Activated CD8-positive, alpha-beta memory T cell treated with anti-CD3 and anti-CD28 coated beads for 4 hours (primary cell): Measurements from ENCODE around the gene FABP7.

Experiments
- DNase-seq, 2 donors: peaks; one replicate each; pipeline ENCODE4 v3.0.0-alpha.2; 2020; ENCODE audit warnings: low read depth in 2 of 2

The FABP7 gene

DNA sequence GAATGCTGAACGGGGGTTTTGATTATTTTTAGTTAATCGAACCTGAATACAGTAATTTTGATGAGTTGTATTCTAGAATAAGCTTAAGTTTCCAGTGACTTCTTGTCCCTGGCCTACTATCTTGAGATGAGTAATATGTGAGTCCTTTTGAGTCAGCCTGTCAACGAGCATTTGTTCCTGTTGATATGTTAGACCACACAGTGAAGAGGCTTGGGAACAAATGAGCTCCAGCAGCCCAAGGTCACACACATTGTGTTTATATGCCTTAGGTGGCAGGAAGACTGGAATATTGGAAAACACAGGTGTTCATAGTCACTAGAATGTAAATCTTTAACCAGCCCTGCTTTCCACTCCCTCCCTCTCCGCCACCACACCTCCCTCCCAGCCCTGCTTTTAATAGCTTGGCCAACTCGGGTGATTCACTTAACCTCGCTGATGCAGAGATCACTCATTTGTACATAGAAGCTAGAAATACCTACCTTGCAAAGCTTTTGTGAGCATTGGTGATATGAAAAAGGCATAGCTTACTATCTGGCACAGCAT is 18.7 kb downstream of the FABP7 start:
- DNase-seq = no peak

DNA sequence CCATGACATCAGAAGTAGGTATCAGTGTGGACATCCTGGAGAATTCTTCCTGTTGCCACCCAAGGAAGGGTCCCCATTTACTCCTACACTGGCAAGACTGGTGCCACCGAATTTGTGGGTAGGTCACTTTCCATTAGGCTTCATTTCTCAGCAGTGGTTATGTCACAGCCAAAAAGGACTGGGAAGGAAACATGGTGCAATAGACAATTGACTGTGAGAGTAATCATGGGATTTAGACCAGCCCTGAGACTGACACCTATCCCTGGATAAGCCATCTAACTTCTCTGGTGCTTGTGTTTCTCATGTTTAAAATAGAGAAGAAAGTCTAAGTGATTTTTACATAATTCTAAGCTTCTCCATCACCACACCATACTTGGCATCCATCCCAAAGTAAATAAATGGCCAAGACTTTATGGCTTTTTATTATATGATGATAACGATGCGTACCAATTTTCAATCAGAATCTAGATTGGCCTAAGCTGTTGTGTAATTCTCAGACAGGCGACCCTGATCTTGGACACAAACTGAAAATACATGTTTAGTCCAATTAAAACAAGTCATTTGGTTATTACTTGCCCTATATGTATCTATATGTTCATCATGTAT is 19.7 kb downstream of the FABP7 start:
- no peak for DNase-seq

DNA sequence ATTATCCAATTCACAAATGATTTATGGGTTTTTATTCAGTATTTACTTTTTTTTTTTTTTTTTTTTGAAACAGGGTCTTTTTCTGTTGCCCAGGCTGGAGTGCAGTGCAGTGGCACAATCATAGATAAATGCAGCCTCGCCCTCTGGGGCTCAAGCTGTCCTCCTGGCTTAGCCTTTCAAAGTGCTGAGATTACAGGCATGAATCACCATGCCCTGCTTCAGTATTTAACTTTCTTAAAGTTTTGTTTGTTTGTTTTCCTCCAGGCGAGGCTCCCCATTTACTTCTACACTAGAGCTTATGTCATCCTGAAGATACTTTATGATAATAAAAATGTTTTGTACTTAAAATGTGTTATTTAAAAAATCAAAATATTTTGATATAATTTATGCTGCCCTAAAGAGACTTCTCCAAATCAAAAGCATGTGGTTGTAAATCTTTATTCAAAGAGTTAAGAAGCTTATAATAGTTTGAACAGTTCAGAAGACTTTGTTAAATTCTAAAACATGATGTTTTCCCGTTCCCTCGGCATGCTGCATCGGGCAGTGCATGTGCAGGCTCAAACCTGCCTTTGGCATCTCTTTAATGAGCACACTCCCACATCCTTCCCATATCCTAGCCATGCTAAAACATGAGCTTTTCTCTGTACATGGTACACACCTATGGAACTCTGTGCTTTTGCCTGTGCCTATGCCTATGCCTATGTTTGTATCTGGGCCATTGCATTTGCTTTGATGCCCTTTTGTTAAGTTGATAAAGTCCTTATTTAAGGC is 20.6 kb downstream of the FABP7 start:
- DNase-seq = no peak

DNA sequence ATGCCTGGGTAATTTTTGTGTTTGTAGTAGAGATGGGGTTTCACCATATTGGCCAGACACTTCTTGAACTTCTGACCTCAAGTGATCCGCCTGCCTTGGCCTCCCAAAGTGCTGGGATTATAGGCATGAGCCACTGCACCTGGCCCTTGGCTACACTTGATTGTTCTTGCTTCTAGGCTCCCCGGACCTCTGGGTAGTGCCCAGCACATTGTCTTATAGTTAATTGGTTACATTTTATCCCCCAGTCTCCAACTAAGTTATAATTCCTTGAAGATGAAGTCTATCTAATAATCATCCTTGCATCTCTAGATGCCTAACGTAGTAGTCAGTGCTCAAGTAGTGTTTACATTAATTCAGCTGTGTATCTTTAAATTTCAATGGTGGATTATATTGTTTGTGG is 21.4 kb downstream of the FABP7 start:
- DNase-seq = no peak

DNA sequence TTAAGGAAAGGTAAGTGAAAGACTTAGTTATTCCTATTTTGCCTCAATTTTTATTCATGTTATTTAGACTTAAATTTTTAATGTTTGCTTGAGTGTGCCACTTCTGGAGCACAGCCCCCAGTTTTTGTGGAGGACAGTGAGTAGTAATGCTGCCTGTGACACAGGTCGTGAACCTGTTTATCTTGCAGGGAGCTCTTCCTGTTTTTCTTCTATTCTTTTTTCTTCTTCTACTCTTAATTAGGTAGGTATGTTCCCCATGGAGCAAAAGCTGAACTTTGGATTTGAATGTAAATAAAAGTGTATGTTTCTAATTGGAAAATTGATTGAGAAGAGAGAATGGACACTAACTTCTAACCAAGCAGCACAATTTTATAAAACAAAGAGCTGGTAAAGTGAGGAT is 21.9 kb downstream of the FABP7 start:
- DNase-seq = no peak

DNA sequence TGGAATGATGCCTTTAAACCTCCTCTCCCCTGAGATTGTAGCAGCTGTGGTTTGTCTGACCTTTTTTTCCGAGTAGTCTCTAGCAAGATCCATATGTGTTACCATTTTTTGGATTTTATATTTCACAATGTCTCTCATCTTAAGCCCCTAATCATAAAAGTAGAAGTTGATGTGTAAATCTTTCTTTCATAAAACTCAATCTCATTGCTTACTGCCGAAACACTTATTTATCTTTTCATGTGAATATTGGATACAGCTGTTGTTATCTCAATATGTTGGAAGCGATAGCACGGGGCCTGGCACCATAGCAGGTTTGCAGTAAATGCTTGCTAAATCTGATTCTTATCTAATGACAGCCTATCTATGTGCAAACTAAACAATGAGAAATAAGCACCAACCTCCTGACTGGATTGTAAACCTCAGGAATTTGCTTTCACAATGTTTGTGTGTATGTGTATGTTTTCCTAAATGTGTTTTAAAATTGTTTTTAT is 23.7 kb downstream of the FABP7 start:
- DNase-seq = no peak

DNA sequence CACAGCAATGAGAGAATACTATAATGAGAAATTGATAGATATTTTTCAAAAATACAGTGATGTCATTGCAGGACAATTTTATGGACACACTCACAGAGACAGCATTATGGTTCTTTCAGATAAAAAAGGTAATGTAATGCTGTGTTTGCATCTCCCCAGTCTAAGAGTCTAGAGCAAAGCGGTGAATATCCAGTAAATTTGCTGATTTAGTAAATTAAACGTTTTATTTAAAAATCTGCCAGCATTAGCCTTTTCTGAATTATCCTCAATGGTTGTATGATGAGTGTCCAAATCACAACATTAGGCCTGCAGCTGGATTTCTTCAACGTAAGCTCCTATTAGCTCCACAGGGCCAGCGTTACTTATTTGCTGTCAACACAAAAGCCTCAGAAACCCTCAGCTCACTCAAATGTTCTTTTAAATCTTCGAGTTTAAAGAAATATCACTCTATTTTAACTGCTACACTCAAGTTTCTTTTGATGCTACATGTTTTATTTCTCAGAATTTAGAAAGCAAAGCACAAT is 25.5 kb downstream of the FABP7 start:
- no peak for DNase-seq

DNA sequence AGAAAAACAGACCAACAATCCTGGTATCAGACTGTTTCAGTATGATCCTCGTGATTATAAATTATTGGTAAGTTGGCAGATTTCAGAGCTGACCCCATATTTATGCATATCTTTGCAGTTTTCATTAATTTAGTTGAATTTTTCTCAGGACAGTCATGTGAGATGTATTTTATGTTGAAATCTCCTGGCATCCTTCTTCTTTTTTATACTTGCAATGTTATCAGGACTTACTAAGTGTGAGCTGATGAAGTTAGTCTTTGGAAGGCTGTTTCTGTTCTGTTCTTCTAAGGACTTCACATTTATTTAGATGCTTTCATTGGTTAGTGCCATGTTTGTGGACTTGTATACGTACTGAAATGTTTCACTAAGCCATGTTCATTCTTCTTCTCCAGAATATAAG is 26.8 kb downstream of the FABP7 start:
- no peak for DNase-seq

DNA sequence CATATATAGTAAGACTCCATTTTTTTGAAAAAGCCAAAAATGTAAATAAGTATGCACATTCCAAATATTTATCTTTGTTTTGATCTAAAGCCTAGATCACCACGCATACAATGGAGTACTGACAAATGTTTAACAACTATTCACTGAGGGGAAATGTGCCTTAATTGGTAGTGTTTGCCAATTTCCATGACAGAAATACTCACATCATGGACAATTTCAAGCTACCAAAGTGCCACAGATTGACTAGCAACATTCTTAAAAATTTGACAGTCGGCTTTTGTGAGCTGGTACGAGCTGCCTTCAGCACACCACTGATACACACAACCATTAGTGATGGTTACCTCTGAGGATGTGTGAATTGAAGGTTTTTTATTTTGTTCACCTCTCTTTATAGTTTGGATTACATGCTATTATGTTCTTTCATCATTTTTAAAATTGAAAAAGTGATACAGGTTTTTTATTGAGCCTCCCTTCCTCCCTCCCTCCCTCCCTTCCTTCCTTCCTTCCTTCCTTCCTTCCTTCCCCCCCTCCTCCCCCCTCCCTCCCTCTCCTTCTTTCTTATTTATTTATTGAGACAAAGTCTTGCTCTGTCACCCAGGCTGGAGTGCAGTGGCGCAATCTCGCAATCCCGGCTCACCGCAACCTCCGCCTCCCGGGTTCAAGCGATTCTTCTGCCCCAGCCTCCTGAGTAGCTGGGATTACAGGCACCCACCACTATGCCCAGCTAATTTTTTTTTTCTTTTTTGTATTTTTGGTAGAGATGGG is 28.8 kb downstream of the FABP7 start:
- DNase-seq = no peak

DNA sequence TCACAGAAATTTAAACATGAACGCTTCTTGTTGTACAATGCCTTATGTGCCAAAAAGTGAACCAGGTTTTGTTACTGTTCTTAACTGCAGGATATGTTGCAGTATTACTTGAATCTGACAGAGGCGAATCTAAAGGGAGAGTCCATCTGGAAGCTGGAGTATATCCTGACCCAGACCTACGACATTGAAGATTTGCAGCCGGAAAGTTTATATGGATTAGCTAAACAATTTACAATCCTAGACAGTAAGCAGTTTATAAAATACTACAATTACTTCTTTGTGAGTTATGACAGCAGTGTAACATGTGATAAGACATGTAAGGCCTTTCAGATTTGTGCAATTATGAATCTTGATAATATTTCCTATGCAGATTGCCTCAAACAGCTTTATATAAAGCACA is 29.5 kb downstream of the FABP7 start:
- DNase-seq = no peak

DNA sequence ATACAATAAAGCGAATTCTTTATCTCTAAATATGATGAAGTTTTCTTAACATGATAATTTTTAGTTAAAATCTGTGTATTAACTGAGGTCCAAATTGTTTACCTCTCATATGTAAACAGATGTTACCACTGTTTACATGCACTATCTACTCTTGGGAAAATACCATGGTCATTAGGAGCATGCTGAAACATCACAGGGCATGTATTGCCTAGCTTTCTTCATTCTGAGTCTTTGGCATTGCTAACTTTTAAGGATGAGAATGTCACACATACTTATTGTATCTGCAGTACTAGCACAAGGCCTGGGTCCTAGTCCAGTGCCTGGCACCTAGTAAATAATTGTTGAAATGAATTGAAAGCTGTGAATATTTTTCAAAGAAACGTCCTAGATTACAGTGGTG is 30.2 kb downstream of the FABP7 start:
- DNase-seq = no peak

DNA sequence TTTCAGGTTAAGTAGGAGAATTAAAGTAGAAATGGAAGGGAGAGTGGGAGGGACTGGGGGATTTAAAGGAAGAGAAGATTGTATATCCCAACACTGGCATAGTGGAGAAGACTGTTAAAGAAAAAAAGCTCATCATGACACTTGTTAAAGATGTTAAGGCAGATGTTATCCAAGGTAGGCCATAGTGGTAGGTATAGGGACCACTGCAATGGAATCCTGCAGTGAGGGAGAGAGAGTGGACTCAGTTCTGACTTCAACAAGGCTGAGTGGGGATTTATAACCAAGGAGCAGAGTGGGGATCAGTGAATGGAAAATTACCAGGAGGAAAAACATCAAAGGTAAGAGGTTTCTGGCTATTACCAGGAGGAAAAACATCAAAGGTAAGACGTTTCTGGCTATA is 30.7 kb downstream of the FABP7 start:
- no peak for DNase-seq

DNA sequence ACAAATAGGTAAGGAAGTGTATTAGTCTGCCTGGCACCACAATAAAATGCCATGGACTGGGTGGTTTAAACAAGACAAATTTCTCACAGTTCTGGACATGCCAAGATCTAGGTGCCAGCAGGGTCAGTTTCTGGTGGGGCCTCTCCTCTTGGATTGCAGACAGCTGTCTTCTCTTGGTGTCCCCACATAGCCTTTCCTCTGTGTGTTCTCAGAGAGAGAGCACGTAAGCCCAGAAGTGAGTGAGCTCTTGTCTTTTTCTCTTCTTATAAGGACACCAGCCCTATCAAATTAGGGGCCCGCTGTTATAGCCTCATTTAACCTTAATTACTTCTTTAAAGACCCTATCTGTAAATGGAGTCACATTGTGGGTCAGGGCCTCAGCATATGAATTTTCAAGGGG is 37.8 kb downstream of the FABP7 start:
- DNase-seq = no peak

DNA sequence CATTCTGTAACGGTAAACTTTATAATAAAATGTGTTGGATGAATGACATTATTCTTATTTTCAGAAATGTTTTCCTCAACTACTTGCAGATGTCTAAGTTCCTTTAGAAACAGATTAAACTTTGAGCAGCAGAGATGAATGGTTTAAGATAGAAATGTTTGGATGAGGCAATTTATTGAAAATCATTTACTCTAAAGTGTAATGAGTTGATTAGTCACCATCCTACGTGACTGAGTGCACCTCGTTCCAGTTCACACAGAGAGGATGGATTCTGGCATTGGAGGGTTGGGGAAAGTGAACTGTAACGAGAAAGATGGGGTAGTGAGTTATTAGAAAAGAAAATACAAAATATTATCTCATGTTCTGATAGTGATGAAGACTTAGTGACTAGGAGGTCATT is 38.2 kb downstream of the FABP7 start:
- DNase-seq = no peak

DNA sequence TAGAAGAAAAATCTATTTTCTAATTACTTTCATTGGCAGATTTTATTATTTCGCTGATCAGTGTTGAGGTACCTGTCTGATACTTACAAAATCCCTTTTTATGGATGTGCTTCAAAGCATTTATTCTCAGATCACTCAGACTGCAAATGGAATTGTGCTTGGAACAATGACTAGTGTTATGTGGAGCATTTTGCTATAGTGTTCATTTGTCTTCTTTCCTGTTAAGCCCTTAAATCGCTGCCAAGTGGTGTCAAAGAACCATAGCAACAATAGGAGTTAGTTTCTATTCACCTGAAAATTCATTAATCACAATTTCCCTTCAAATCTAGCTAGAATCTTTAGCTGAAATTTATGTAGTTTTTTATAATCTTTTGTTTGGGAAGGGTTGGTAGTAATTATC is 39.4 kb downstream of the FABP7 start:
- no peak for DNase-seq

DNA sequence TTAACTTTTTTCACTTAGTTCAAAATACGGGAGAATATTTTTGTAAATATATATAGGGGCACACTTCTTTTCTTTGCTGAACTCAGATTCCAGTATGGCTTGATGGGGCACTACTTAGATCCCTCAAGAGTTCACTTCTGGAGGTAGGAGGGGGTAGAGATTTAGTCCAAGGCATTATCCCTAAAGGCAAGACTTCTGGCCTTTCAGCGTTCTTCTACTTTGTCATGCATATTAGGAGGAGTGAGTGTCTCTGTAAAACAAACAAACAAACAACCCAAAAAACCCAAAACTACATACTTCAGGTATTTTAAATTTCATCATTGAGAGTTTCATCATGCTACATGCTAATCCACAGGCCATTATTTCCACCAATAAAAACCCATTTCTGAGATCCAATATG is 41.6 kb downstream of the FABP7 start:
- no peak for DNase-seq

DNA sequence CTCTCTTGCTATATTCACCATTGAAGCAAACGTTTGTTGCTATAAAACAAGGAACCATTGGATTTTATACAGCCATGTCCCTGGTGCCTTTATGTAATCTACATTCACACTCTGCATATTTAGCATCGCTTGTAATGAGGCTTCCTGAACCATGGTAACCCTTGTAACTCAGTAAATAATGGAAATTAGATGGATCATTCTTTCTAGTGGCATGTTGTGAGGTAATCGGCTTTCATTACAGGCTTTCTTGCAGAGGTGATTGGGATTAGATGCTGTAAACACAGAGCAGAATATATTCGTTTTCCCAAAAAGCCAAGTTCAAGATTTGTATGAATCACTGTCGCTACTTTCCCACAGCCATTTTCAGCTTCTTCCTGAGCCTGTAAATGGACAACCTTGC is 45.6 kb downstream of the FABP7 start:
- DNase-seq = no peak

DNA sequence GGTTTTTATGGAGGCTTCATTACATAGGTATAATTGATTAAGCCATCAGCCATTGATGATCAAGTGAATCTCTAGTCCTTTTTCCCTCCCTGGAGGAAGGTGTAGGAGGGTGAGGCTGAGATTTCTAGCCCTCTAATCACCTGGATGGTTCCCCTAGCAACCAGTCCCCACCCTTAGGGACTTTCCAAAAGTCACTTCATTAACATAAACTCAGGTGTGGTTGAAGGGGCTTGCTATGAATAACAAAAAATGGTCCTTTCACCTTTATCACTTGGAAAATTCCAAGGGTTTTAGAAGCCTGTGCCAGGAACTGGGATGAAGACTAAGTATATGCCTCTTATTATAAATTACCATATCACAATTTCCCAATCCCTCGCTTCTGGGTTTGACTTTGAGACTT is 49.9 kb downstream of the FABP7 start:
- no peak for DNase-seq

DNA sequence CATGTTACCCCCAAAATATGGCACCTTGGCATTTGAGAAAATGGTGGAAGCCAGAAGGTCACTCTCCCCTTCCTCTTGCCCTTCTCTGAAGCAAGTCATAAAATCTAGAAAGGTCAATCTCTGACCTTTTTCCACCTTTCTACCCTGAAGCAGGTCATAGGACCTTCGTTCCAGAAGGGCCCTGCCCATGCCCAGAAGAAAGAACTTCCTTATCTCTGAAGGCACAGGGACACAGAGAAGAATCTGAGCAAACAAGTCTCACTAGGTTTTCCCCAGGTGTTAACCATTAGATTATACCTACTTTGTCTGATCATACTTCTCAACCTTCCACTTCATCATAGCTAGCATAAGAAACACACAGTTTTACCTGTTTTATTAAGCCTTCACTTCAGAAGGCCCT is 52.0 kb downstream of the FABP7 start:
- DNase-seq = no peak

DNA sequence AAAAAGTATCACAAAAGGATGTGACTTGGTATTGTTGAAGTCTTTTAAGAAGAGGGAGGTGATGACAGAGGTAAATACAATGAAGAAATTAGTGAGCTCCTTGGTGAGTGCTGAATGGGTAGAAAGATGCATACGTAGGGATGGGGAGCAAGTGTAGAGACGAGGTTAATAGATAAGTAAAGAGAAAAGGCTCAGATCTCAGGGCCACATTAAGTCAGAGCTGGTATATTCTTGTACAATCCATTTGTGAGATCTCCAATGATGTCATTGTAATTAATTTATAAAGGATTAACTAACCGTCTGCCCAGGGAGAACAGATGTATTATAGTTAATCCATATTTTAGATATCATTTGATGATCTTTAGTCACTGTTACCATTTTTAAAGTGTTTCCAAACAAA is 52.9 kb downstream of the FABP7 start:
- DNase-seq = no peak

DNA sequence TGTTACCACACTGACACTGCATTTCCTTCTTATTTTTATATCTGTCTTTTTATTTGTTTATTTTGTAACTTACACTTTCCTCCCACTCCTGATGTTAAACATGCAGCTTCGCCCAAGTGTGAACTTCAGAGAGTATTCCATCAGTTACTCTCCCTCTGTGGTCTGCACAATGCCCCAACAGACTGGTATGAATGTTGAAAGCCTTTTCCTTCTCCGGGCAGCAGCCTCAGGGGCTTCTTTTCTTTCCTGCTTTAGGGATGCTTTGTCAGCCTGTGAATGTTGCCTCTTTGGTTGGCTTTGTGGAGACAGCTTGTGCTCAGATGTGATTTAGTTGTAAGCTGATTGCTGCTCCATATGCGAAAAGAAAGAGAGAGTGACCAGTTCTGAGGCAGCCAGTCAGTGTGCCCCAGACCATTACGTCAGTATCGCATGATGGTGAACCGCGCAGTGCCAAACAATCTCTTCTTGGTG is 53.5 kb downstream of the FABP7 start:
- no peak for DNase-seq
